Measurements from ENCODE around the gene IFNA14. TPM values are rescaled to one million over a fixed set of nuclear protein-coding genes. Genes with fewer than 3 reads are reported as not detected.

IFNA14 gene
- total RNA-seq, 6 experiments from 2014 or later, result not detected

DNA sequence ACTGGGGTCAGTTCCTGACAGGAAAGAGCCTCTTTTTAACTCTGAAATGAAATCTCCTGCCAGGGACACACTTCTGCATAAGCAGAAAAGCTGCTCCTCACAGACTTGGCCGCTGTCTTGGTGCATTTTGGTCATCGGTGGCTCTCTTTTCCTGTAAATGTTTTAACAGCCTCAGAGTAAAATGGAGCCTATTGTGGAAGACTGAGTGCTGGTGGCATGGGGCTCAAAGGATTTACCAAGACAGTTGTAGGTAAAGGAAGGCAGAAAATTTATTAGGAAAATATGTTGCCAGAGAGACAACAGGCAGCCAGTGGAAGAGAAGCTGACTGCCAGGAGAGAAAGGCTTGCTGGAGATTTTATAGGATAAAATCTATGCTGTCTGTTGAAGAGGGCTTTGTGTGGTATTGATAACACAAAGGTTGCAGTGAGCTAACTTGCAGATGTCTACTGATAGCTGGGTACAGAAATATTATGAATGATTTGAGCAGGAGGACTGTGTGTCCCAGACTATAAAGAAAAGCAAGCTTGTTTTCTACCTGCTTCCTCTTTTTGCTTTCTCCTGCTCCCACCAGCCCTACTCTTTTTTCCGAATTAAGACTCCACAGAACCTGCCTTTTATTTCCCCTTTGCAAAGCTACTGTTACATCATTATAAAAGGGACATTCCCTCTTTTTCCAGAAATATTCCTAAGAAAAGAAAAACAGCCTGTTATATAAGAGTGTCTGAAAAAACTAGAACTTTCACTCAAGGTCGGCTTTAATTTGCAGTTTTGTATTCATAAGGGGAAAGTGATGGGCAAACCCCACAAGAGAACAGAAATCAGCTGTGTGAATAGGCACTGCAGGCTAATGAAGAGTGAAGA lies 27.9 kb upstream of the IFNA14 start:
- TF ChIP-seq CTCF (IDR thresholded peaks at IDR 0.05), result no peak
- Mint-ChIP-seq H3K27me3 (ENCODE audit: insufficient read depth) (peaks cover 4% of the 10 kb centered on the region), H3K36me3 (ENCODE audit: low read depth) (no peaks in the 10 kb centered on the region), H3K4me3 (no peak overlapping the region), H3K27ac (no peak overlapping the region), H3K9me3 (no peaks in the 10 kb centered on the region), H3K4me1 (ENCODE audit: low read depth) (no peaks in the 10 kb centered on the region)
- DNase-seq, result no peak

DNA sequence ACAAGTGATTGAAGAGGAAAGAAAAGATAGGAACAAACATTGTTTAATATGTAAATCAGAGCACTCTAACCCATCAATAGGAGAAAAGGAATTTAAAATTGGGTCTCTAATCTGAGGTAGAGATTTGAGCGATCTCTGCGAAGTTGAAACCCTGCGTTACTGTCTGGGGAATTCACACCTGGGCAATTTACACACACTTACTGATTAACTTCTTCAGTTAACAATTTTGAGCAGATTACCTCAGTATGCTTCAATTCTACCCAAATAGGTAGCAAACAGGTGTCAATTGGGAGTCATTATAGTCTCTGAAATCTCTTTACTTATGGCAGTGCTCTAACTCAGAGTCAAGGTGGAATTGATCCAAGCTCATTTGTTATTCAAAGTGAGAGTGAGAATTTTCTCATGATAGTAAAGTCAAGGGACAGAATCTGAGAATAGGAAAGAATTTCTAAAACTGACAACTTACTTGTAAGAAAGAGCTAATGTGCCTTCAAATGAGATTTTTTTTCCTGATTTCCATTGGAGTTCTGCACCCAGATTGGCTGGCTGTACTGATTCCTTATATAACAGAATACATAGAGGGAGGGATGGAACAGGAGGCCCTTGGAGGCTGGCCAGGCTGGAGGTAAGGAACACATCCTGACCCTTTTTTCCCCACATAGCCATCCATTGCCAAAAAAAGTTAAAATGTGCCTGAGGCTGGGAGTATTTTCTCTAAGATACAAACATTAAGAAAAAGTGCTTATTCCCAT lies 27.1 kb upstream of the IFNA14 start:
- no peaks in the 10 kb centered on the region for H3K4me1 Mint-ChIP-seq (ENCODE audit: low read depth)
- no peak overlapping the region for H3K27ac Mint-ChIP-seq

DNA sequence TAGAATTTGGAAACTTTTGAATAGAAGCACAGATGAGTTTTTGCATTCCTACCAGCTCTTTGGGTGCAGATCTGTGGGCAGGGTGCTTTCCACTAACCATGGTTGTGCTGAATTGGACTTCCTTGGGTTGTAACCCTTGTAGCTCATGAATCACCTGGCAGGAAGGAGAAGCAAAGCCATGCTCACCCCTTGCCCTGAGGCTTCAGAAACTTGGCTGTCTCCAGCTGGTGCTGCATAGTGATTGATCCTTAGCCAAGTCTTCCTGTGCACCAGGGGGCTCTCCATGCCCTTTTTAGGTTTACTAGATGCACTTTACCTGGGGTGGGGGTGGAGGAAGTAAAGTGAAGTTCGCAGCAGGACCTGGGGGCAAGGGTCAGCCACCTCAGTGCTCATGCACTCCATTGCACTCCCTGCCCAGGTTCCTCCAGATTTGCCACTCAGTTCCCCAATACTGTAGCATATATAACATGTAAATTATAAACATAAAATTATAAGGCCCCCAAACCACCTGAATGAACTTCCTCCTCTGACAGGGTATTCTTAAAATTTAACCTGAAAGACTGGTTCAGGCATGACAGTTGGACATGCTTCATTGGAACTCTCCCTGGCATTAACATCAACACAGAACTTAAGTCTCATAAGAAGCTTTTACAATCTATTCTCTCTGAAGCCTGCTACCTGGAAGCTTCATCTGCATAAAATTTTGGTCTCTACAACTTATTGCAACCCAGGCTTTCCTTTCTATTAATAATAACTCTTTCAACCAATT lies 25.8 kb upstream of the IFNA14 start:
- no peaks in the 10 kb centered on the region for H3K4me1 Mint-ChIP-seq (ENCODE audit: low read depth)
- peaks cover 4% of the 10 kb centered on the region for H3K27me3 Mint-ChIP-seq (ENCODE audit: insufficient read depth)
- H3K27ac Mint-ChIP-seq, result no peak overlapping the region
- DNase-seq, result no peak
- H3K4me3 Mint-ChIP-seq, result no peak overlapping the region
- TF ChIP-seq CTCF (IDR thresholded peaks at IDR 0.05), result no peak
- H3K36me3 Mint-ChIP-seq (ENCODE audit: low read depth), result no peaks in the 10 kb centered on the region
- no peaks in the 10 kb centered on the region for H3K9me3 Mint-ChIP-seq

More for the DNA sequence above, 27.1 kb upstream of the IFNA14 start:
- peaks cover 4% of the 10 kb centered on the region for H3K27me3 Mint-ChIP-seq (ENCODE audit: insufficient read depth)
- no peak for TF ChIP-seq CTCF (IDR thresholded peaks at IDR 0.05)
- no peaks in the 10 kb centered on the region for H3K9me3 Mint-ChIP-seq
- DNase-seq, result no peak
- no peaks in the 10 kb centered on the region for H3K36me3 Mint-ChIP-seq (ENCODE audit: low read depth)
- H3K4me3 Mint-ChIP-seq, result no peak overlapping the region

DNA sequence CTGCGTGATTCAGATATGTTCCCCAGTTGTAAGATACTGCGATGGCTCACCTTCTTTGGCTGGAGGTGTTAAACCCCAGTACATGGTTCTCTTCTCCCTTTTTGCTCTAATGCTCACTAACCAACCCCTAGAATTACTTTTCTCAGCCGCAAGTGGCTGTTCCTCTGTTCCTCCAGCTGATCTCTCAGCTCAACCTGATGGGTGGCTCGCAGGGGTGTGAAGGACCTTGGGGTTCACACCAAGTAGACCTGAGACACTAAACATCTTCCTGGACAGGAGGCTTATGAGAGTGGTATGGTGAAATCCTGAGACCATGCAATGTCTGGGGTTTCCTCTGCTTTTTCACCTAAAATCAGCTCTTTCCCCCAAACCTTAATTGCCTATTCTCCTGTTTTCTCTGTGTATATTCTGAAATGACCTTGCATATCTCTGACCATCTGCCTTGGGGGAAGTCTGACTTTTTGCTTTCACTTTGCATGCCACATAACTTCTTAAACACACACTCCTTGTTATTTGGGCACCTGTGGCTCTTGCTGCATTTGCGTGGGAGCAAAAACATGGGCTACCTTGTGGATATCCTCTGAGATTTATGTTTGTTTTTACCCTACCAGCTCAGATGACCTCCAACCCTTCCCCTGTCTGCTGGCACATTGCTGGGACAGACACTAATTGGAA lies 15.9 kb upstream of the IFNA14 start:
- no peaks in the 10 kb centered on the region for H3K36me3 Mint-ChIP-seq (ENCODE audit: low read depth)
- no peak for TF ChIP-seq CTCF (IDR thresholded peaks at IDR 0.05)
- H3K4me3 Mint-ChIP-seq, result no peak overlapping the region
- peaks cover 6% of the 10 kb centered on the region for H3K4me1 Mint-ChIP-seq (ENCODE audit: low read depth)
- peaks cover 37% of the 10 kb centered on the region for H3K27me3 Mint-ChIP-seq (ENCODE audit: insufficient read depth)
- no peak overlapping the region for H3K27ac Mint-ChIP-seq
- DNase-seq, result no peak
- H3K9me3 Mint-ChIP-seq, result no peaks in the 10 kb centered on the region

All from HFFc6 (cell line).